Tibial artery (tissue), 4 donors: ENCODE data around the gene LPCAT4.
A peak's percentile ranks its signal among the peaks of the same experiment; 100 is the strongest.

Experiments
- DNase-seq, 2 donors: peaks; one replicate each; pipeline ENCODE4 v3.0.0-alpha.2; 2019
- H3K27ac ChIP-seq, 2 donors: fragments of 200-600 bp; sonication (generic) in 1 of 2; 1 replicate in 1 of 2; 2 replicates in 1 of 2; pipeline ENCODE4 v1.5.1; 2018 to 2019; ENCODE audit warnings: mild to moderate bottlenecking in 1 of 2
- H3K27me3 ChIP-seq, 2 donors: fragments of 200-600 bp; sonication (generic) in 1 of 2; one replicate each; pipeline versions ENCODE4 v1.5.1 to v1.6.0; 2016 to 2019
- H3K36me3 ChIP-seq, 3 donors: fragments of 200-600 bp; sonication (generic) in 2 of 3; one replicate each; pipeline ENCODE4 v1.5.1; 2016 to 2019; ENCODE audit warnings: mild to moderate bottlenecking in 2 of 3
- H3K4me1 ChIP-seq, 4 donors: fragments of 200-600 bp; sonication (generic) in 2 of 4; 1 replicate in 3 of 4; 2 replicates in 1 of 4; pipeline ENCODE4 v1.5.1; 2016 to 2019
- H3K4me3 ChIP-seq, 2 donors: fragments of 200-600 bp; sonication (generic) in 1 of 2; 1 replicate in 1 of 2; 2 replicates in 1 of 2; pipeline ENCODE4 v1.5.1; 2018 to 2019; ENCODE audit warnings: mild to moderate bottlenecking in 2 of 2
- H3K9me3 ChIP-seq, 3 donors: fragments of 200-600 bp; sonication (generic) in 1 of 3; one replicate each; pipeline ENCODE4 v1.5.1; 2016 to 2019
- CTCF ChIP-seq, 2 experiments: fragments of 200-600 bp in 1 of 2; fragments of 450-650 bp in 1 of 2; IDR thresholded peaks; one replicate each; pipeline ENCODE4 v1.5.1; 2017 to 2019; ENCODE audit warnings: antibody characterized with exemption in 2 of 2, mild to moderate bottlenecking in 1 of 2, moderate library complexity in 1 of 2
- intact Hi-C: fragments of 100-400 bp; cut with DNase I; formaldehyde crosslinking; loops from one replicate; pipeline ENCODE4 v1.15.0; 2023; ENCODE audit warnings: low total_unique reads

Gene LPCAT4

DNA sequence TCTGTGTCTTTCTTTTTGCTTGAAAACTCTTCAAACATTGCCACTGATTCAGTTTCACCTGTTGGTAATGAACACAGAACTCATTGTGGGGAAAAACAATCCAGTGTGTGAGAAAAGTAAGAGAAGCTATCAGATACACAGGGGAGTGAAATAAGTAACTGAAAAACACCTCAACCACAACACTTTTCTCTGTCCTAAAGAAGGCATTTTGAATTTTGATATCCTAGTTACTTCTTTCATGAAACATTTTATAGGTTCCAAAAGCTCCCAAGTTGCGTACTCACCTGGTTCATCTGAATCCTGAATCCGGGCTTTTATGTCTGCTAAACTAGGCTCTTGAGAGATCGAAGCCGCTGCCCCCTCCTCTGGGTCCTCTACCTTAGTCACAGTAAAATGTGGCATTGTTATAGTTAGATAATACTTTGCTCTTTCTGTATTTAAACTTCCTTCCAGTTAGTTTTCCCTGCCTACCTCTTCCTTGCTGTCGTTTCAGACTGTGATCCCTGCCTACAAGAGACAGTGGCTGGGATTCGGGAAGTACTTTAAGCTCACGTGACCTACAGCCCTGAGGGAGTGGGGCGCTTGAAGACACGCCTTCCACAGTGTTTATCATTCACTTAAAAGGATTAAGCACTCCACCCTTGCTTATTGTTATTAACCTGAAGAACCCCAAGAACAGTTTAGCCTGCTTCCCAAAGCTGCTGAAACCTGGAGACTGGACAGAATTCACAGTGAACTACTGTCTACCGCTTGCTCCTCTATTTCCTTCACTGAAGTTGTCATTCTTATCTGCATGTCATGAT lies 48.5 kb downstream of the LPCAT4 start:
- Histone ChIP-seq H3K36me3 (peaks cover 0 to 3% (median 0%) of the 10 kb centered on the region in 3 donors), H3K27ac (peak overlapping the region in 1 of 2 donors; percentile 56), H3K9me3 (no peaks in the 10 kb centered on the region), H3K27me3 (no peaks in the 10 kb centered on the region), H3K4me1 (peaks cover 0 to 8% (median 0%) of the 10 kb centered on the region in 4 donors), H3K4me3 (peak overlapping the region; percentile 40 to 52)
- intact Hi-C loops: no loop called here
- TF ChIP-seq CTCF (IDR thresholded peaks at IDR 0.05): no peak
- DNase-seq: peak; percentile 67 to 70

DNA sequence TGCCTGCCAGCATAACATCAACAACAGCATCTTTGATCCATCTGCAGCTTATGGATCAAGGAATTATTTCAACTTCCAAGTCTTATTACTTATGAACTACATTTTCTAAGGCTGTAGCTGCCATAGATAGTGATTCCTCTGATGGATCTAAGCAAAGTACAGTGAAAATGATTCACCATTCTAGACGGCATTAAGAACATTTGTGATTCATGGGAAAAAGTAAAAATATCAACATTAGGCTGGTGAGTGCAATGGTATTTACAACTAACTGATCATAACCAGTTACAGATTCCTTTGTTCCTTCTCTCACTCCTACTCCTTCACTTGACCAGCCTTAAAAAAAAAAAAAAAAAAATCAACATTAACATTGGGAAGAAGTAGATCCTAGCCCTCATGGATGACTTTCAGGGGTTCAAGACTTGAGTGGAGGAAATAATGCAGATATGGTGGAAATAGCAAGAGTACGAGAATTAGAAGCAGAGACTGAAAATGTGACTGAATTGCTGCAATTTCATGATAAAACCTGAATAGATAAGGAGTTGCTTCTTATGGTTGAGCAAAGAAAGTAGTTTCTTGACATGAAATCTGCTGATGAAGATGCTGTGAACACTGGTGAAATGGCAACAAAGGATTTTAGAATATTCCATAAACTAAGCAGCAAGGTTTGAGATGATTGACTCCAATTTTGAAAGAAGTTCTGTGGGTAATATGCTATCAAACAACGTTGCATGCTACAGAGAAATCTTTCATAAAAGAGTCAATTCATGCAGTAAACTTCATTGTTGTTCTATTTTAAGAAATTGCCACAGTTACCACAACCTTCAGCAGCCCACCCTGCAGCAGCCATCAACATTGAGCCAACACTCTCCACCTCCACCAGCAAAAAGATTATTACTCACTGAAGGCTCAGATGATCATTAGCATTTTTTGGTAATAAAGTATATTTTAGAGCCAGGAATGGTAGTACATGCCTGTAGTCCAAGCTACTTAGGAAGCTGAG lies 52.2 kb downstream of the LPCAT4 start:
- peaks cover 0 to 8% (median 0%) of the 10 kb centered on the region in 4 donors for H3K4me1 ChIP-seq
- H3K27ac ChIP-seq: no peak overlapping the region
- intact Hi-C loops: no loop called here

GRCh38 chr15:34311563-34311962 lies 55.4 kb downstream of the LPCAT4 start:
- peaks cover 0 to 3% (median 0%) of the 10 kb centered on the region in 3 donors for H3K36me3 ChIP-seq
- no peaks in the 10 kb centered on the region for H3K9me3 ChIP-seq
- no peaks in the 10 kb centered on the region for H3K27me3 ChIP-seq
- TF ChIP-seq CTCF (IDR thresholded peaks at IDR 0.05): no peak
- DNase-seq: no peak
- no peak overlapping the region for H3K4me3 ChIP-seq
- no peak overlapping the region for H3K27ac ChIP-seq
- no peaks in the 10 kb centered on the region for H3K4me1 ChIP-seq
- intact Hi-C loops: no loop called here

More for the DNA sequence above, 52.2 kb downstream of the LPCAT4 start:
- Histone ChIP-seq H3K27me3 (no peaks in the 10 kb centered on the region), H3K9me3 (no peaks in the 10 kb centered on the region), H3K4me3 (no peak overlapping the region), H3K36me3 (peaks cover 0 to 3% (median 0%) of the 10 kb centered on the region in 3 donors)
- no peak for TF ChIP-seq CTCF (IDR thresholded peaks at IDR 0.05)
- no peak for DNase-seq
